ENCODE measurements around the gene OBSCN.

Gene OBSCN

GRCh38 chr1:228428412-228428811 lies 220.6 kb downstream of the OBSCN start:
- H3K9me3 Mint-ChIP-seq (ENCODE audit: low read depth), result no peaks in the 10 kb centered on the region
- no peaks in the 10 kb centered on the region for H3K4me1 Mint-ChIP-seq (ENCODE audit: low read depth)
- no peak overlapping the region for H3K27ac Mint-ChIP-seq
- peaks cover 19% of the 10 kb centered on the region for H3K27me3 Mint-ChIP-seq
- H3K4me3 Mint-ChIP-seq, result no peak overlapping the region
- no peaks in the 10 kb centered on the region for H3K36me3 Mint-ChIP-seq

All from activated naive CD8-positive, alpha-beta T cell (primary cell).